Fibroblast of gingiva (primary cell): ENCODE measurements around the gene TMEM215.
"Not testable (repeated sequence)": the region's sequence is repeated elsewhere in the genome, so short reads cannot be mapped to it uniquely, and the experiment has no call there.

Source experiments
- DNase-seq: peaks from one replicate; pipeline ENCODE4 v3.0.0-alpha.2; 2011; ENCODE audit warnings: low read depth

TMEM215 gene, protein sequence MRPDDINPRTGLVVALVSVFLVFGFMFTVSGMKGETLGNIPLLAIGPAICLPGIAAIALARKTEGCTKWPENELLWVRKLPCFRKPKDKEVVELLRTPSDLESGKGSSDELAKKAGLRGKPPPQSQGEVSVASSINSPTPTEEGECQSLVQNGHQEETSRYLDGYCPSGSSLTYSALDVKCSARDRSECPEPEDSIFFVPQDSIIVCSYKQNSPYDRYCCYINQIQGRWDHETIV

GRCh38 chr9:32783168-32783891 lies at the start of gene TMEM215:
Gene TMEM215 (plus strand): TSS chr9:32783540. CDS start chr9:32784184, 644 bp downstream.
- no peak for DNase-seq

GRCh38 chr9:32735476-32735875 lies 47.9 kb upstream of the TMEM215 start:
- no peak for DNase-seq

DNA sequence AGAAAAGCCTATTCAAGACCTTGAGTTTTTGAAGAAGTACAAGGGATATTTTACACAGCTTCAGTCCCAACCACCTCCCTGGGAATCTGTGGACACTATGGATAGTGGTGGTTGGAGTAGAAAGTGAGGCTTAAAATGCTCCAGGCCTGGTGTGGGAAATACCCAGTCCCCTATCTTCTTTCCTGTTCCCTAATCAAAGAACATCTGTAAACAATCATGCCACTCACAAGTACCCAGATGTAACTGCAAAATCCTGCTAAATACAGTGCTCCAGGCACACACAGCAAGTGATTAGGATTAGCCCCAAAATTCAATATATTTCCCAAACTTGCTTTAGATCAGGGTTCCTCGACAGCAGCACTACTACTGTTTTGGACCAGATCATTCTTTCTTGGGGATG lies 46.0 kb upstream of the TMEM215 start:
- DNase-seq: no peak

DNA sequence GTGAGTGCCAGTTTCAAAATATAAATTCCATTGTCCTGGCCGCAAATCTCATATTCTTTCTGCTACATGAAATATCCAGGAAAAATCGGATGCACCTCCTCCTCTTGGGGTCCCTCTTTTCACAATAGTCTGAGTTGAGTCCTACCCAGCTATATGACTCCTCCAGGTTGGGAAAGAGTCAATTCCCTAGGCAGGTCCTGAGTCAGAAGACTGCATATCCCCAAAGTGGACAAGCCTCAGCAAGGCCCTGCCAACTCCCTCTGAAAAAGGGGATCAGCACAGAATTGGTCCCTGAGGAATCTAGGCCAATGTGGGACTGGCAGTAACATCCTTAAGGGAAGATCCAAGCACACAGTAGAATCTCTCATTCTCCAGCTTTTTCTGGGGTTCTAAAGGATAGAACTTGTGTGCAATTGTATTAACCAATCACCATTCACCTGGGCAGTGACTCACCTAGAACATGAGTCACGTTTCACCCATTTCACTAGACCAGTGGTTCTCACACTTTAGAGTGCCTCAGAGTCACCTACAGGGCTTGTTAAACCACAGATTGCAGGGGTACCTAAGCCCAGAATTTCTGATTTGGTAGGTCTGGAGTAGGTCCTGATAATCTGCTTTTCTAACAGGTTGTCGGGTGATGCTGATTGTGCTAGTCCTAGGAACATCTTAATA lies 44.7 kb upstream of the TMEM215 start:
- no peak for DNase-seq

DNA sequence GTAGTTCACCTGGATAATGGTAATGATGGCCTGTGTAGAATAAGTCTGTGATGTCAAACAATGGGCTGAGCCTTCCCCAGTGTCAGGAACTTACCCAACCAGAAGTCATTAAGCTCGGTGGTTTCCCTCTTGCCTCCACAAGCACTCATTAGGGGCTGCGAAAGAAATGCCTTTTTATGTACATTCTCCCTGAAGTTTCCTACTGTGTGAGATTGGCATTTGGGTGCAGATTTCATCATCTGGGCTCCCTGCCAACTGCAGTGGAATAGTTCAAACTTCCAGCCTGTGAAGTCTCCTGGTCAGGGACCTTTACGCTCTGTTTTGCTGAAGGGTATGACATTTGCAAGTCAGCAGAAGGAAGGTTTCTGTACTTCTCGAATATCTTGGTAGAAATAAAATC lies 41.6 kb upstream of the TMEM215 start:
- no peak for DNase-seq

DNA sequence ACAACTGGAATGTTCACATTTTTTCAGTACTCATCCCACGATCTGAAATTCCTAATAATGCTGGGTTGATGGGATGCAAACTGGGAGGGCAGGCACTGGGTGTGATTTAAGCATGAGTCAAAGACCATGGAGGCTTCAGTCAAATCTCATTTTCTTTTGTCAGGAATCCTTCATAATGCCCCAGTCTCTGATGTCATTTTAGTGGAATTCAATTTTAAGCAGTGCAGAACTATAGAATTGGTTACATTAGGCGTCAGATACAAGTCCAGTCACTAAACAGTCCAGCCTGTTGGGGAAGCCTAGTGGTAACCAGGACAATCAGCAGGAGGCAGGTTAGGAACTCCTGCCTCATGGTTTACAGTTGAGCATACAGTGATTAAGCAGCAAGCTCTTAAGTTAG lies 41.0 kb upstream of the TMEM215 start:
- DNase-seq: no peak

DNA sequence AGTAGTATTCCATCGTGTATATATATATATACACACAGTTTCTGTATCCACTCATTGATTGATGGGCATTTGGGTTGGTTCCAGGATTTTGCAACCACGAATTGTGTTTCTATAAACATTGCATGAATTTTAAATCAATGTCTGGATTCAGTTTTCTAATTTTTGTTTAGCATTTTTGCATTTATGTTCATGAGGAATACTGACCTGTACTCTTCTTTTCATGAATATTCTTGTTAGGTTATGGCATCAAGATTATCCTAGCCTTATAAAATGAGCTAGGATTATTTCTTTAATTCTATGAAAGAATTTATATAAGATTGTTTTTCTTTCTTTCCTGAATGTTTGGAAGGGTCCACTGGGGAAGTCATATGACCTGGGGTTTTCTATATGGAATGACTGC lies 35.3 kb upstream of the TMEM215 start:
- no peak for DNase-seq

- no peak for DNase-seq
These were observed 27.6 kb upstream of the TMEM215 start for GRCh38 chr9:32755730-32756129.

DNA sequence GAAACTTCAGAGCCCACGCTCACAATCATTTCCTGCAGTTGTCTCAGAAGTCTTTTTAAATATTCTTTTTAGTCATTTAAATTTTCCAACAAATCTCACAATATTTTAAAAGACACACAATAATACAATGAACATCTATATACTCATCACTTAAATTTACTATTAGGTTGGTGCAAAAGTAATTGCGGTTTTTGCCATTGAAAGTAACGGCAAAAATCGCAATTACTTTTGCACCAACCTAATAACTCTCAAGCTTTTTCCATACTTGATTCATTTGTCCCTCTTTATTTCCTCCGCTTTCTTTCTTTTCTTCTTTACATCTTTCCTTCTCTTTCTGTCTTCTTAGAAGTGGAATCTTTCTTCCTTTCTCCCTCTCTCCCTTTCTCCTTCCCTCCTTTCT lies 19.2 kb upstream of the TMEM215 start:
- no peak for DNase-seq

GRCh38 chr9:32775283-32775682 lies 8.1 kb upstream of the TMEM215 start:
- DNase-seq: no peak

DNA sequence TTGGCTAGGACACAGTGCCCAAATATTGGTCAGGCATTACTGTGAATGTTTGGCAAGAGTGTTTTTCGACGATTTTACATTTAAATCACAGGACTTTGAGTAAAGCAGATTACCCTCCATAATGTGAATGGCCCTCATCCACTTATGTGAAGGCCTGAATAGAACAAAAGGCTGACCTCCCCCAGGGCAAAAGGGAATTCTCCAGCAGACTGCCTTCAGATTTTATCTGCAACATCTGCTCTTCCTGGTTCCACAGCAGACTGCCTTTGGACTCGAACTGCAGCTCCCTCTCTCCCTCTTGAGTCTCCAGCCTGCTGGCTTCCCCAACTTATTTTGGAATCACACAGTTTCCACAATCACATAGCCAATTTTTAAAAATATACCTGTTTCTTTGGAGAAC lies 7.1 kb upstream of the TMEM215 start:
- DNase-seq: no peak

- DNase-seq: no peak
These were observed 718 bp upstream of the TMEM215 start for GRCh38 chr9:32782476-32783167.

- DNase-seq: no peak
These were observed 4.5 kb downstream of the TMEM215 start for GRCh38 chr9:32787816-32788215.

DNA sequence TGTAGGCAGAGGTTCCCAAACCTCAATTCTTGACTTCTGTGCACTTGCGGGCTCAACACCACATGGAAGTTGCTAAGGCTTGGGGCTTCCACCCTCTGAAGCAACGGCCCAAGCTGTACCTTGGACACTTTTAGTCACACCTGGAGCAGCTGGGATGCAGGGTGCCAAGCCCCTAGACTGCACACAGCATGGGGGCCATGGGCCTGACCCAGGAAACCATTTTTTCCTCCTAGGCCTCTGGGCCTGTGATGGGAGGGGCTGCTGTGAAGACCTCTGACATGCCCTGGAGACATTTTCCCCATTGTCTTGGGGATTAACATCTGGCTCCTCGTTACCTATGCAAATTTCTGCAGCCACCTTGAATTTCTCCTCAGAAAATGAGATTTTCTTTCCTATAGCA lies 12.7 kb downstream of the TMEM215 start:
- not testable (repeated sequence) for DNase-seq

- no peak for DNase-seq
These were observed 18.2 kb downstream of the TMEM215 start for GRCh38 chr9:32801530-32801929.

- DNase-seq: no peak
These were observed 23.9 kb downstream of the TMEM215 start for GRCh38 chr9:32807217-32807616.

DNA sequence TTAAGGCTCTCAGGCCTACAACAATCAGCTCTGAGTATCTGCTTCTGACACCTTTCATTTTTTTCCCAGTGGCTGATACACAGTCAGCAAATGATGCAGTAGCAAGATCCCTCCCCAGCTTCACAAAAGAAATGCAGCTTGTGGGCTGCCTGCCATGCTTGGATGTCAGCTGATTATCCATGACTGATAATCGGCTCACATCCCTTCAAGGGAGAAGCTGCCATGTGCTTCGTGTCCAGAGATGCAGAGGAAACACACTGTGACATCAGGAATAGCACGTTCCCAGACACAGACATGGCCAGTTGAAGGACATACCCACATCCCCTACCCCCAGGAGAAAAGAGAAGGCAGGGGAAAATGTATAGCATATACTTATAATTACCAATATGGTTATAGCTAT lies 27.9 kb downstream of the TMEM215 start:
- DNase-seq: no peak

- DNase-seq: no peak
These were observed 37.0 kb downstream of the TMEM215 start for GRCh38 chr9:32820322-32820721.

- no peak for DNase-seq
These were observed 39.8 kb downstream of the TMEM215 start for GRCh38 chr9:32823101-32823500.

DNA sequence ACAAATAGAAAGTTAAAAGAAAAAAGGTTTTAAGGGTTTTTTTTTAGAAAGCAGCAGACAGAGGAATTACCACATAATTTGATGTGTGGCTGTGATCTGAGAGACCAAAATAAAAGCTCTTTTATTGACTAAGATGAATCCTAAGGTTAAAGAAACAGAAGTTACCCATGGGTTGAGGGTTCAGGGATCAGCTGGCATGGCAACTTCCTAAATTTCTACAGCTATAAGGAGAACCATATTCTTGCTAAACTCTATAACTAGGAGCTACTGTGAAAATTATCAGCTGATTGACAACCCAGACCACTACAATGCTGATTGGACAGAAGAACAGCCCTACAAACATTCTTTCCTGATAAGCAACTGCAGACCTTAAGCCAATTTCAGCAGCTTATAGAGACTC lies 40.2 kb downstream of the TMEM215 start:
- no peak for DNase-seq

GRCh38 chr9:32825203-32825602 lies 41.9 kb downstream of the TMEM215 start:
- no peak for DNase-seq

DNA sequence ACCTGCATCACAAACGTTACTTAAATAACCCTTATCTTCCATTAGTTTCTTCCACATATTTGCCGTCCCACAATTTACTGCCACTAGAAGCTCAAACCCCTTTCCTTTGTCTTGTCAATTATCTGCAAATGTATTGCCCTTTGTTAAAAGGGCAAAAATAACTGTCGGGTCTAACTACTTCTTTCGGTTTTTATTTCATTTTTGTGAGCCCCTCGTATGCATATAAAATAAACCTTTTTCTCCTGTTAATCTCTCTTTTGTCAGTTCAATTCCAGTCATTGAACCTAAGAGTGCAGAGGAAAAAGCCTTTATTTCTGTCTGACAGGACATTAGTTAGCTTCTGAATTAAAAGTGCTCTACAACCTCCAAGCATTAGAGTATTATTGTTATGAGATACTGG lies 45.5 kb downstream of the TMEM215 start:
- DNase-seq: no peak

DNA sequence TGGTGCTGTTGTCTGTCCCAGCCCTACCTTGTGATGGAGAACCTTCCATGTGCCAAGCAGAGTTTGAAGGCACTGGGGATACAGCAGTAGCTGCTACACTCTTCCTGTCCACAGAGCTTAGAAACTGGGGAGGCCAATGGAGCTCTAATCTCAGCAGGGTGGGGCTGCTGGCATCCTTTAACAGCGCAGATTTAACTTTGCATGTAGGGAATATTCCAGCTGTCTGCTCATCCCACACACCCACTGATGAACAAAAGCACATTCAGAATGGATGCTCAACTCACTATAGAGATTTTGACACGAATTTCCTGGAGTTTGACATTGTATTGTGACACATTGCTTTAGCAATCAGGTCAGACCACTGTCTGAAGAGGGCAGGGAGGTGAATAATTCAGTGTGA lies 49.0 kb downstream of the TMEM215 start:
- no peak for DNase-seq
